Endometrium (tissue), 2 donors: Measurements from ENCODE around the gene FPR2.
"Not testable (repeated sequence)": the region's sequence is repeated elsewhere in the genome, so short reads cannot be mapped to it uniquely, and the experiment has no call there.

ENCODE experiments used
- FAIRE-seq: peaks from 2 replicates; lab custom pipeline; 2012; peaks lifted over from hg19 to GRCh38; lab: Jason Lieb, UNC
- donor health status: control.
- donor health status: control.

FPR2 gene

GRCh38 chr19:51805396-51805795, 44.4 kb downstream of the FPR2 start:
- FAIRE-seq, result not testable (repeated sequence)

- FAIRE-seq, result not testable (repeated sequence)
These were observed 45.6 kb downstream of the FPR2 start for GRCh38 chr19:51806571-51806970.

- FAIRE-seq, result no peak
These were observed 46.2 kb downstream of the FPR2 start for GRCh38 chr19:51807111-51807701.

- FAIRE-seq, result no peak
These were observed 46.9 kb downstream of the FPR2 start for GRCh38 chr19:51807925-51808324.

GRCh38 chr19:51808333-51808986, 47.5 kb downstream of the FPR2 start:
- FAIRE-seq, result no peak

GRCh38 chr19:51809787-51810186, 48.8 kb downstream of the FPR2 start:
- no peak for FAIRE-seq

- FAIRE-seq, result no peak
These were observed 49.2 kb downstream of the FPR2 start for GRCh38 chr19:51810223-51810622.

- FAIRE-seq, result no peak
These were observed 50.4 kb downstream of the FPR2 start for GRCh38 chr19:51811344-51811743.

- FAIRE-seq, result no peak
These were observed 54.1 kb downstream of the FPR2 start for GRCh38 chr19:51815043-51815442.

- no peak for FAIRE-seq
These were observed 55.7 kb downstream of the FPR2 start for GRCh38 chr19:51816711-51817110.

- no peak for FAIRE-seq
These were observed 59.0 kb downstream of the FPR2 start for GRCh38 chr19:51820011-51820410.
